NCI-H2029 (cell line): ENCODE measurements around the gene PGS1.
A peak's percentile ranks its signal among the peaks of the same experiment; 100 is the strongest.

Source experiments
- DNase-seq: peaks from one replicate; lab custom pipeline; 2025; lab: John Stamatoyannopoulos, UW

Gene PGS1

GRCh38 chr17:78408476-78409050, 30.1 kb downstream of the PGS1 start:
- no peak for DNase-seq

GRCh38 chr17:78409191-78409928, 30.9 kb downstream of the PGS1 start:
- DNase-seq: peak; percentile 81

- no peak for DNase-seq
Measured at GRCh38 chr17:78411241-78411857, 32.9 kb downstream of the PGS1 start.

- peak; percentile 16 for DNase-seq
Measured at GRCh38 chr17:78412403-78412802, 34.0 kb downstream of the PGS1 start.

GRCh38 chr17:78414178-78415162, 36.0 kb downstream of the PGS1 start:
- DNase-seq: no peak

- peak; percentile 34 for DNase-seq
Measured at GRCh38 chr17:78415821-78416711, 37.6 kb downstream of the PGS1 start.

GRCh38 chr17:78416791-78417530, 38.5 kb downstream of the PGS1 start:
- DNase-seq: peak; percentile 45

GRCh38 chr17:78417531-78417909, 39.1 kb downstream of the PGS1 start:
- DNase-seq: no peak

GRCh38 chr17:78418326-78419026, 40.0 kb downstream of the PGS1 start:
- peak; percentile 18 for DNase-seq

- DNase-seq: no peak
Measured at GRCh38 chr17:78419970-78420815, 41.7 kb downstream of the PGS1 start.

GRCh38 chr17:78421084-78421533, 42.7 kb downstream of the PGS1 start:
- DNase-seq: no peak

- peak; percentile 49 for DNase-seq
Measured at GRCh38 chr17:78421534-78422266, 43.3 kb downstream of the PGS1 start.

- DNase-seq: no peak
Measured at GRCh38 chr17:78422267-78422605, 43.8 kb downstream of the PGS1 start.

GRCh38 chr17:78422872-78423588, 44.6 kb downstream of the PGS1 start:
- DNase-seq: no peak

- DNase-seq: no peak
Measured at GRCh38 chr17:78423961-78424675, 45.7 kb downstream of the PGS1 start.

- DNase-seq: no peak
Measured at GRCh38 chr17:78425429-78425828, 47.0 kb downstream of the PGS1 start.
